HEK293 (cell line): ENCODE results near the gene RNF34.

Experiments
- GLI4 ChIP-seq: fragments of 450-650 bp; formaldehyde crosslinking; IDR thresholded peaks from 2 replicates; pipeline ENCODE4 v1.5.1; 2016; ENCODE audit warnings: missing biosample characterization, missing genetic modification characterization
- HOXC10 ChIP-seq: sonication (generic); formaldehyde crosslinking; IDR thresholded peaks from 2 replicates; pipeline ENCODE4 v1.8.1; 2023; ENCODE audit warnings: mild to moderate bottlenecking, missing genetic modification reagents
- SP2 ChIP-seq: fragments of 450-650 bp; formaldehyde crosslinking; IDR thresholded peaks from 2 replicates; pipeline ENCODE4 v1.5.1; 2016; ENCODE audit warnings: missing biosample characterization, missing genetic modification characterization
- YY1 ChIP-seq: fragments of 450-650 bp; formaldehyde crosslinking; IDR thresholded peaks from 2 replicates; pipeline ENCODE4 v1.5.1; 2018; ENCODE audit warnings: missing biosample characterization, missing genetic modification characterization
- ZNF223 ChIP-seq: fragments of 450-650 bp; formaldehyde crosslinking; IDR thresholded peaks from 2 replicates; pipeline ENCODE4 v1.5.1; 2016; ENCODE audit warnings: missing biosample characterization, missing genetic modification characterization
- ZNF416 ChIP-seq: fragments of 450-650 bp; formaldehyde crosslinking; IDR thresholded peaks from 2 replicates; pipeline ENCODE4 v1.5.1; 2016; ENCODE audit warnings: missing biosample characterization, missing genetic modification characterization
- ZNF558 ChIP-seq: fragments of 450-650 bp; formaldehyde crosslinking; IDR thresholded peaks from 2 replicates; pipeline ENCODE4 v1.5.1; 2016; ENCODE audit warnings: missing biosample characterization, missing genetic modification characterization
- ZNF561 ChIP-seq: fragments of 450-650 bp; IDR thresholded peaks from 2 replicates; pipeline ENCODE4 v1.5.1; 2018; ENCODE audit warnings: missing biosample characterization, missing genetic modification characterization, borderline replicate concordance
- ZNF629 ChIP-seq: fragments of 450-650 bp; formaldehyde crosslinking; IDR thresholded peaks from 2 replicates; pipeline ENCODE4 v1.5.1; 2017; ENCODE audit warnings: missing biosample characterization, missing genetic modification characterization
- ZSCAN16 ChIP-seq: fragments of 450-650 bp; formaldehyde crosslinking; IDR thresholded peaks from 2 replicates; pipeline ENCODE4 v1.5.1; 2016; ENCODE audit warnings: missing biosample characterization, missing genetic modification characterization
- TF ChIP-seq, protein P1 (sequence below): fragments of 450-650 bp; formaldehyde crosslinking; optimal IDR thresholded peaks from 2 replicates; pipeline ENCODE3; 2016; ENCODE audit warnings: missing biosample characterization, mild to moderate bottlenecking, missing genetic modification characterization
- TF ChIP-seq, protein P2 (sequence below): fragments of 450-650 bp; formaldehyde crosslinking; IDR thresholded peaks from 2 replicates; pipeline ENCODE4 v1.5.1; 2016; ENCODE audit warnings: missing biosample characterization, missing genetic modification characterization
- TF ChIP-seq, protein P3 (sequence below): fragments of 450-650 bp; formaldehyde crosslinking; IDR thresholded peaks from 2 replicates; pipeline ENCODE4 v1.5.1; 2016; ENCODE audit warnings: missing biosample characterization, missing genetic modification characterization
- TF ChIP-seq, protein P4 (sequence below): fragments of 450-650 bp; formaldehyde crosslinking; IDR thresholded peaks from 2 replicates; pipeline ENCODE4 v1.5.1; 2016; ENCODE audit warnings: missing biosample characterization, missing genetic modification characterization

DNA sequence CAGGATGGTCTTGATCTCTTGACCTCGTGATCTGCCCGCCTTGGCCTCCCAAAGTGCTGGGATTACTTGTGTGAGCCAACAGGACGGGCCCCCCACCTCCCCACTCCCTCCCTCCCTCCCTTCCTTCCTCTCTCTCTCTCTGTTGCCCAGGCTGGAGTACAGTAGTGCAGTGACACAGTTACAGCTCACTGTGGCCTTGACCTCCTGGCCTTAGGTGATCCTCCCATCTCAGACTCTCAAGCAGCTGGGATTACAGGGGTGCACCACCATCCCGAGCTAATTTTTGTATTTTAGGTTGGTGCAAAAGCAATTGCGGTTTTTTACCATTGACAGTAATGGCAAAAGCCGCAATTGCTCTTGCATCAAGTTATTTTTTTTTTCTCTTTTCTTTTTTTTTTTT, 28.5 kb upstream of the RNF34 start:
- TF ChIP-seq HOXC10 (CRISPR knock-in tag): no peak
- no peak for TF ChIP-seq YY1 (tag by site-specific recombination)
- TF ChIP-seq ZNF561 (tag by site-specific recombination): no peak
- TF ChIP-seq, protein P1, sequence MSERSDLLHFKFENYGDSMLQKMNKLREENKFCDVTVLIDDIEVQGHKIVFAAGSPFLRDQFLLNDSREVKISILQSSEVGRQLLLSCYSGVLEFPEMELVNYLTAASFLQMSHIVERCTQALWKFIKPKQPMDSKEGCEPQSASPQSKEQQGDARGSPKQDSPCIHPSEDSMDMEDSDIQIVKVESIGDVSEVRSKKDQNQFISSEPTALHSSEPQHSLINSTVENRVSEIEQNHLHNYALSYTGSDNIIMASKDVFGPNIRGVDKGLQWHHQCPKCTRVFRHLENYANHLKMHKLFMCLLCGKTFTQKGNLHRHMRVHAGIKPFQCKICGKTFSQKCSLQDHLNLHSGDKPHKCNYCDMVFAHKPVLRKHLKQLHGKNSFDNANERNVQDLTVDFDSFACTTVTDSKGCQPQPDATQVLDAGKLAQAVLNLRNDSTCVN (tag by site-specific recombination): no peak
- TF ChIP-seq, protein P2, sequence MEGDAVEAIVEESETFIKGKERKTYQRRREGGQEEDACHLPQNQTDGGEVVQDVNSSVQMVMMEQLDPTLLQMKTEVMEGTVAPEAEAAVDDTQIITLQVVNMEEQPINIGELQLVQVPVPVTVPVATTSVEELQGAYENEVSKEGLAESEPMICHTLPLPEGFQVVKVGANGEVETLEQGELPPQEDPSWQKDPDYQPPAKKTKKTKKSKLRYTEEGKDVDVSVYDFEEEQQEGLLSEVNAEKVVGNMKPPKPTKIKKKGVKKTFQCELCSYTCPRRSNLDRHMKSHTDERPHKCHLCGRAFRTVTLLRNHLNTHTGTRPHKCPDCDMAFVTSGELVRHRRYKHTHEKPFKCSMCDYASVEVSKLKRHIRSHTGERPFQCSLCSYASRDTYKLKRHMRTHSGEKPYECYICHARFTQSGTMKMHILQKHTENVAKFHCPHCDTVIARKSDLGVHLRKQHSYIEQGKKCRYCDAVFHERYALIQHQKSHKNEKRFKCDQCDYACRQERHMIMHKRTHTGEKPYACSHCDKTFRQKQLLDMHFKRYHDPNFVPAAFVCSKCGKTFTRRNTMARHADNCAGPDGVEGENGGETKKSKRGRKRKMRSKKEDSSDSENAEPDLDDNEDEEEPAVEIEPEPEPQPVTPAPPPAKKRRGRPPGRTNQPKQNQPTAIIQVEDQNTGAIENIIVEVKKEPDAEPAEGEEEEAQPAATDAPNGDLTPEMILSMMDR (tag by site-specific recombination): no peak
- TF ChIP-seq ZNF223 (tag by site-specific recombination): no peak
- TF ChIP-seq SP2: no peak
- TF ChIP-seq ZNF629: no peak
- TF ChIP-seq, protein P3, sequence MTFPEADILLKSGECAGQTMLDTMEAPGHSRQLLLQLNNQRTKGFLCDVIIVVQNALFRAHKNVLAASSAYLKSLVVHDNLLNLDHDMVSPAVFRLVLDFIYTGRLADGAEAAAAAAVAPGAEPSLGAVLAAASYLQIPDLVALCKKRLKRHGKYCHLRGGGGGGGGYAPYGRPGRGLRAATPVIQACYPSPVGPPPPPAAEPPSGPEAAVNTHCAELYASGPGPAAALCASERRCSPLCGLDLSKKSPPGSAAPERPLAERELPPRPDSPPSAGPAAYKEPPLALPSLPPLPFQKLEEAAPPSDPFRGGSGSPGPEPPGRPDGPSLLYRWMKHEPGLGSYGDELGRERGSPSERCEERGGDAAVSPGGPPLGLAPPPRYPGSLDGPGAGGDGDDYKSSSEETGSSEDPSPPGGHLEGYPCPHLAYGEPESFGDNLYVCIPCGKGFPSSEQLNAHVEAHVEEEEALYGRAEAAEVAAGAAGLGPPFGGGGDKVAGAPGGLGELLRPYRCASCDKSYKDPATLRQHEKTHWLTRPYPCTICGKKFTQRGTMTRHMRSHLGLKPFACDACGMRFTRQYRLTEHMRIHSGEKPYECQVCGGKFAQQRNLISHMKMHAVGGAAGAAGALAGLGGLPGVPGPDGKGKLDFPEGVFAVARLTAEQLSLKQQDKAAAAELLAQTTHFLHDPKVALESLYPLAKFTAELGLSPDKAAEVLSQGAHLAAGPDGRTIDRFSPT (tag by site-specific recombination): no peak
- TF ChIP-seq ZNF558: no peak
- no peak for TF ChIP-seq ZNF416 (tag by site-specific recombination)
- TF ChIP-seq ZSCAN16: no peak
- TF ChIP-seq, protein P4, sequence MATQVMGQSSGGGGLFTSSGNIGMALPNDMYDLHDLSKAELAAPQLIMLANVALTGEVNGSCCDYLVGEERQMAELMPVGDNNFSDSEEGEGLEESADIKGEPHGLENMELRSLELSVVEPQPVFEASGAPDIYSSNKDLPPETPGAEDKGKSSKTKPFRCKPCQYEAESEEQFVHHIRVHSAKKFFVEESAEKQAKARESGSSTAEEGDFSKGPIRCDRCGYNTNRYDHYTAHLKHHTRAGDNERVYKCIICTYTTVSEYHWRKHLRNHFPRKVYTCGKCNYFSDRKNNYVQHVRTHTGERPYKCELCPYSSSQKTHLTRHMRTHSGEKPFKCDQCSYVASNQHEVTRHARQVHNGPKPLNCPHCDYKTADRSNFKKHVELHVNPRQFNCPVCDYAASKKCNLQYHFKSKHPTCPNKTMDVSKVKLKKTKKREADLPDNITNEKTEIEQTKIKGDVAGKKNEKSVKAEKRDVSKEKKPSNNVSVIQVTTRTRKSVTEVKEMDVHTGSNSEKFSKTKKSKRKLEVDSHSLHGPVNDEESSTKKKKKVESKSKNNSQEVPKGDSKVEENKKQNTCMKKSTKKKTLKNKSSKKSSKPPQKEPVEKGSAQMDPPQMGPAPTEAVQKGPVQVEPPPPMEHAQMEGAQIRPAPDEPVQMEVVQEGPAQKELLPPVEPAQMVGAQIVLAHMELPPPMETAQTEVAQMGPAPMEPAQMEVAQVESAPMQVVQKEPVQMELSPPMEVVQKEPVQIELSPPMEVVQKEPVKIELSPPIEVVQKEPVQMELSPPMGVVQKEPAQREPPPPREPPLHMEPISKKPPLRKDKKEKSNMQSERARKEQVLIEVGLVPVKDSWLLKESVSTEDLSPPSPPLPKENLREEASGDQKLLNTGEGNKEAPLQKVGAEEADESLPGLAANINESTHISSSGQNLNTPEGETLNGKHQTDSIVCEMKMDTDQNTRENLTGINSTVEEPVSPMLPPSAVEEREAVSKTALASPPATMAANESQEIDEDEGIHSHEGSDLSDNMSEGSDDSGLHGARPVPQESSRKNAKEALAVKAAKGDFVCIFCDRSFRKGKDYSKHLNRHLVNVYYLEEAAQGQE (tag by site-specific recombination): no peak
- no peak for TF ChIP-seq GLI4 (tag by site-specific recombination)
